T47D (cell line): ENCODE data around the gene PROCA1.

Experiments
- DNase-seq, 2 experiments: peaks; one replicate each; pipeline versions ENCODE4 v3.0.0 to v3.0.0-alpha.2; 2011 to 2012; ENCODE audit warnings: low read depth in 1 of 2, low spot score in 1 of 2
- JUND ChIP-seq: IDR thresholded peaks from 2 replicates; pipeline ENCODE4 v1.6.1; 2012; ENCODE audit warnings: low read depth
- in situ Hi-C: cut with HindIII; loops from 2 replicates; pipeline ENCODE4 v1.10.0; 2016; ENCODE audit warnings: low sequenced_read_pairs, low pct_unique_long_range_greater_than_20kb

Gene PROCA1

GRCh38 chr17:28705728-28706334, 5.9 kb downstream of the PROCA1 start:
- in situ Hi-C loops, result no loop called here
- DNase-seq, result no peak
- no peak for TF ChIP-seq JUND

- no peak for TF ChIP-seq JUND
- DNase-seq, result no peak
- in situ Hi-C loops, result no loop called here
Observed at GRCh38 chr17:28705074-28705659, 6.5 kb downstream of the PROCA1 start.

- no peak for DNase-seq
- TF ChIP-seq JUND, result no peak
- in situ Hi-C loops, result no loop called here
Observed at GRCh38 chr17:28704219-28704858, 7.3 kb downstream of the PROCA1 start.

- in situ Hi-C loops, result no loop called here
- TF ChIP-seq JUND, result no peak
- no peak for DNase-seq
Observed at GRCh38 chr17:28703552-28704218, 8.0 kb downstream of the PROCA1 start.

GRCh38 chr17:28702752-28703150, 8.9 kb downstream of the PROCA1 start:
- in situ Hi-C loops, result no loop called here
- no peak for DNase-seq
- no peak for TF ChIP-seq JUND

- TF ChIP-seq JUND, result no peak
- in situ Hi-C loops, result no loop called here
- no peak for DNase-seq
Observed at GRCh38 chr17:28702026-28702751, 9.5 kb downstream of the PROCA1 start.

- in situ Hi-C loops, result no loop called here
- DNase-seq, result no peak
- no peak for TF ChIP-seq JUND
Observed at GRCh38 chr17:28700830-28701492, 10.7 kb downstream of the PROCA1 start.

- DNase-seq, result no peak
- no peak for TF ChIP-seq JUND
- in situ Hi-C loops, result no loop called here
Observed at GRCh38 chr17:28700278-28700677, 11.4 kb downstream of the PROCA1 start.

- TF ChIP-seq JUND, result no peak
- in situ Hi-C loops, result no loop called here
- no peak for DNase-seq
Observed at GRCh38 chr17:28698253-28698941, 13.3 kb downstream of the PROCA1 start.

GRCh38 chr17:28693869-28694268, 17.8 kb downstream of the PROCA1 start:
- TF ChIP-seq JUND, result no peak
- DNase-seq, result no peak
- in situ Hi-C loops, result no loop called here

- DNase-seq, result no peak
- TF ChIP-seq JUND, result no peak
- in situ Hi-C loops, result no loop called here
Observed at GRCh38 chr17:28689011-28689410, 22.7 kb downstream of the PROCA1 start.

- DNase-seq, result no peak
- in situ Hi-C loops, result no loop called here
- TF ChIP-seq JUND, result no peak
Observed at GRCh38 chr17:28688481-28688880, 23.2 kb downstream of the PROCA1 start.
